ENCODE results near the gene WASHC4.

WASHC4 gene

GRCh38 chr12:105218434-105218833 lies 110.9 kb downstream of the WASHC4 start:
- H3K36me3 ChIP-seq = no peaks in the 10 kb centered on the region; the same call in 1 of the 2 replicates
- no peak for DNase-seq
- H3K27ac ChIP-seq = no peak overlapping the region
- TF ChIP-seq, protein P1, sequence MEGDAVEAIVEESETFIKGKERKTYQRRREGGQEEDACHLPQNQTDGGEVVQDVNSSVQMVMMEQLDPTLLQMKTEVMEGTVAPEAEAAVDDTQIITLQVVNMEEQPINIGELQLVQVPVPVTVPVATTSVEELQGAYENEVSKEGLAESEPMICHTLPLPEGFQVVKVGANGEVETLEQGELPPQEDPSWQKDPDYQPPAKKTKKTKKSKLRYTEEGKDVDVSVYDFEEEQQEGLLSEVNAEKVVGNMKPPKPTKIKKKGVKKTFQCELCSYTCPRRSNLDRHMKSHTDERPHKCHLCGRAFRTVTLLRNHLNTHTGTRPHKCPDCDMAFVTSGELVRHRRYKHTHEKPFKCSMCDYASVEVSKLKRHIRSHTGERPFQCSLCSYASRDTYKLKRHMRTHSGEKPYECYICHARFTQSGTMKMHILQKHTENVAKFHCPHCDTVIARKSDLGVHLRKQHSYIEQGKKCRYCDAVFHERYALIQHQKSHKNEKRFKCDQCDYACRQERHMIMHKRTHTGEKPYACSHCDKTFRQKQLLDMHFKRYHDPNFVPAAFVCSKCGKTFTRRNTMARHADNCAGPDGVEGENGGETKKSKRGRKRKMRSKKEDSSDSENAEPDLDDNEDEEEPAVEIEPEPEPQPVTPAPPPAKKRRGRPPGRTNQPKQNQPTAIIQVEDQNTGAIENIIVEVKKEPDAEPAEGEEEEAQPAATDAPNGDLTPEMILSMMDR (IDR thresholded peaks at IDR 0.05; ENCODE audit: low read depth, low read length) = no peak
- H3K27me3 ChIP-seq (ENCODE audit: insufficient read depth, low read depth, severe bottlenecking) = no peaks in the 10 kb centered on the region
- no peaks in the 10 kb centered on the region for H3K9me3 ChIP-seq (ENCODE audit: severe bottlenecking)
- H3K4me3 ChIP-seq (ENCODE audit: low read depth, low read length) = no peak overlapping the region

Measured in WERI-Rb-1 (cell line).